Endothelial cell of umbilical vein (primary cell): ENCODE measurements around the gene VWA5B2. TPM values are rescaled to one million over a fixed set of nuclear protein-coding genes. Genes with fewer than 3 reads are reported as not detected.

Source experiments
- BruUV-seq: library from RNA; stranded (reverse); fragments of 400-500 nt; replicated peaks from 2 replicates; lab custom pipeline; 2021; lab: Mats Ljungman, UMichigan
- CTCF ChIA-PET: fragments of 300-600, 350-600 bp; sonication (Branson Sonifier 250); formaldehyde crosslinking; loops from one replicate; lab custom pipeline; 2021; ENCODE audit warnings: antibody characterized with exemption, inconsistent platforms; lab: Charles Lee
- POLR2A ChIA-PET: fragments of 300-600, 350-600 bp; sonication (Branson Sonifier 250); formaldehyde crosslinking; loops from one replicate; lab custom pipeline; 2021; ENCODE audit warnings: antibody characterized with exemption, inconsistent platforms; lab: Charles Lee
- DNase-seq: peaks from one replicate; pipeline ENCODE4 v3.0.0-alpha.2; 2011; ENCODE audit warnings: low read depth, low spot score
- FAIRE-seq: peaks from 2 replicates; lab custom pipeline; 2011; peaks lifted over from hg19 to GRCh38; lab: Jason Lieb, UNC
- H2AFZ ChIP-seq: 2 replicates; pipeline ENCODE4 v1.6.0; 2012; ENCODE audit warnings: low read depth, low read length, control low read depth, inconsistent platforms
- H3K27ac ChIP-seq: 2 replicates; pipeline ENCODE4 v1.5.1; 2011; ENCODE audit warnings: low read depth, mild to moderate bottlenecking, control low read depth, low read length, moderate library complexity; ENCODE audit not compliant: insufficient read depth
- H3K27me3 ChIP-seq, 2 experiments: 2 replicates each; pipeline versions ENCODE4 v1.6.0 to v1.6.1; 2011; ENCODE audit warnings: low read length in 2 of 2, mixed read lengths in 1 of 2; ENCODE audit not compliant: control insufficient read depth in 2 of 2, insufficient read depth in 2 of 2
- H3K36me3 ChIP-seq, 2 experiments: 2 replicates in 1 of 2; 3 replicates in 1 of 2; pipeline ENCODE4 v1.5.1; 2011; ENCODE audit warnings: low read length in 2 of 2, mild to moderate bottlenecking in 1 of 2, moderate library complexity in 1 of 2; ENCODE audit not compliant: control insufficient read depth in 2 of 2, insufficient read depth in 2 of 2; ENCODE audit errors: extremely low read depth in 1 of 2
- H3K4me1 ChIP-seq: 3 replicates; pipeline ENCODE4 v1.5.1; 2011; ENCODE audit warnings: mild to moderate bottlenecking, low read length; ENCODE audit not compliant: control insufficient read depth, insufficient read depth; ENCODE audit errors: extremely low read depth
- H3K4me2 ChIP-seq: 2 replicates; pipeline ENCODE4 v1.6.1; 2011; ENCODE audit warnings: low read length, control low read depth, mixed read lengths; ENCODE audit not compliant: insufficient read depth
- H3K4me3 ChIP-seq, 3 experiments: fragments of 200-600 bp in 1 of 3; sonication (generic), shearing (Covaris generic) in 1 of 3; replicated peaks in 1 of 3; 2 replicates each; pipeline ENCODE4 v1.5.1; 2011 to 2016; ENCODE audit warnings: control low read depth in 3 of 3, low read length in 3 of 3, mild to moderate bottlenecking in 2 of 3, inconsistent platforms in 1 of 3, low read depth in 1 of 3, moderate library complexity in 1 of 3; ENCODE audit not compliant: insufficient read depth in 1 of 3
- H3K79me2 ChIP-seq: 2 replicates; pipeline ENCODE4 v1.6.0; 2012; ENCODE audit warnings: low read length, inconsistent platforms; ENCODE audit not compliant: control insufficient read depth, insufficient read depth
- H3K9ac ChIP-seq: replicated peaks from 2 replicates; pipeline ENCODE3; 2011; ENCODE audit warnings: low read length, control low read depth; ENCODE audit not compliant: insufficient read depth; ENCODE audit errors: extremely low read depth
- H3K9me1 ChIP-seq: replicated peaks from 3 replicates; pipeline ENCODE4 v1.6.0; 2011; ENCODE audit warnings: mild to moderate bottlenecking, low read length; ENCODE audit not compliant: control insufficient read depth, insufficient read depth; ENCODE audit errors: extremely low read depth
- H3K9me3 ChIP-seq: replicated peaks from 2 replicates; pipeline ENCODE4 v1.5.1; 2012; ENCODE audit warnings: low read length, inconsistent platforms; ENCODE audit not compliant: control insufficient read depth, insufficient read depth
- H4K20me1 ChIP-seq: replicated peaks from 2 replicates; pipeline ENCODE3; 2011; ENCODE audit warnings: mild to moderate bottlenecking, low read length; ENCODE audit not compliant: control insufficient read depth, insufficient read depth; ENCODE audit errors: extremely low read depth
- EZH2 ChIP-seq: IDR thresholded peaks from 2 replicates; pipeline ENCODE4 v1.6.1; 2012; ENCODE audit warnings: borderline replicate concordance, low read depth, mild to moderate bottlenecking, moderate library complexity, low read length, inconsistent platforms; ENCODE audit not compliant: severe bottlenecking
- FOS ChIP-seq: IDR thresholded peaks from 2 replicates; pipeline ENCODE4 v1.6.1; 2011; ENCODE audit warnings: mild to moderate bottlenecking, low read length, moderate library complexity, borderline replicate concordance; ENCODE audit not compliant: insufficient read depth
- JUN ChIP-seq: IDR thresholded peaks from 2 replicates; pipeline ENCODE4 v1.6.1; 2011; ENCODE audit warnings: borderline replicate concordance, low read depth; ENCODE audit not compliant: insufficient read length, insufficient read depth
- POLR2A ChIP-seq: IDR thresholded peaks from 2 replicates; pipeline ENCODE4 v1.6.1; 2012; ENCODE audit warnings: low read depth, mild to moderate bottlenecking, control low read depth, low read length
- POLR2AphosphoS5 ChIP-seq: IDR thresholded peaks from 2 replicates; pipeline ENCODE4 v1.6.1; 2012; ENCODE audit warnings: low read depth, mild to moderate bottlenecking, control low read depth, low read length, moderate library complexity; ENCODE audit not compliant: insufficient read depth
- dilution Hi-C: fragments of 300-500 bp; cut with MboI; formaldehyde crosslinking; loops from one replicate; pipeline ENCODE4 v1.15.0; 2019; ENCODE audit warnings: low sequenced_read_pairs; ENCODE audit not compliant: extremely low pct_ligation_motif_present
- intact Hi-C: fragments of 100-400 bp; cut with micrococcal nuclease; formaldehyde crosslinking; loops from one replicate; pipeline ENCODE4 v1.10.0; 2022
- polyA plus RNA-seq, 4 experiments: library from polyadenylated mRNA; depleted of rRNA in 3 of 4; stranded (reverse) in 3 of 4; unstranded in 1 of 4; fragments of >200 nt; gene quantifications; 2 replicates each; pipeline versions ENCODE4 v1.2.1 to v1.2.3, GENCODE V29; 2011 to 2012; ENCODE audit warnings: missing spikeins in 1 of 4
- total RNA-seq: library from RNA; stranded (reverse); gene quantifications from 2 replicates; pipeline ENCODE4 v1.2.3, GENCODE V29; 2021
- TF ChIP-seq, protein P1 (sequence below): IDR thresholded peaks from 2 replicates; pipeline ENCODE4 v1.6.1; 2011; ENCODE audit not compliant: insufficient read depth, insufficient read length

VWA5B2 gene
- total and polyA plus RNA-seq, 2 donors (not counting 3 experiments of a cell fraction or from before 2014, with no cell fraction given): 0.03 TPM; not detected in 1

DNA sequence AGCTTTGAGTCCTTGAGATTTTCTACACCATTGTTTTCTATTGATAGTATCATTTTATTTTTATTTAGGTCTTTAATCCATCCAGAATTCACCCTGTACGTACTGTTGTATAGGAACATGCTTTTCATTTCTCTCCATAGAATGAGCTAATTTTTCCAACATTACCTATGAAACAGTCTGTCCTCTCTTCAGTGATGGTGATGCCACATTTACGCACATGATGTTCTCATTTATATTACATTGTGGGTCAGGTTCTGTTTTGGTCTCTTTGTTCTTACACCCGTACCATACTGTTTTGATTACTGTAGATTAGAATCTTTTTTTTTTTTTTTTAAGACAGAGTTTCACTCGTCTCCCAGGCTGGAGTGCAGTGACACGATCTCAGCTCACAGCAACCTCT is 17.7 kb upstream of the VWA5B2 start:
- Histone ChIP-seq H4K20me1 (no peaks in the 10 kb centered on the region), H3K27me3 (peaks cover under 1 to 8% of the 10 kb centered on the region in 2 experiments), H3K36me3 (no peaks in the 10 kb centered on the region), H3K9me1 (no peaks in the 10 kb centered on the region), H3K9me3 (no peaks in the 10 kb centered on the region), H3K4me2 (no peak overlapping the region), H3K4me1 (peaks cover 8% of the 10 kb centered on the region), H3K27ac (no peak overlapping the region), H3K79me2 (no peaks in the 10 kb centered on the region), H3K4me3 (no peak overlapping the region), H2AFZ (no peak overlapping the region), H3K9ac (no peak overlapping the region)
- no TSS peak for BruUV-seq
- intact Hi-C loops (no loop called here), dilution Hi-C loops (no loop called here)
- TF ChIP-seq POLR2A (no peak), EZH2 (no peak), FOS (no peak), JUN (no peak)
- TF ChIP-seq, protein P1, sequence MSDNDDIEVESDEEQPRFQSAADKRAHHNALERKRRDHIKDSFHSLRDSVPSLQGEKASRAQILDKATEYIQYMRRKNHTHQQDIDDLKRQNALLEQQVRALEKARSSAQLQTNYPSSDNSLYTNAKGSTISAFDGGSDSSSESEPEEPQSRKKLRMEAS: no peak
- ChIA-PET POLR2A (no interaction called here), CTCF (interaction anchor here (1.7 to 3.6 kb wide), 2 partner anchors 8 to 16 kb away, joined by 5 to 24 read pairs; no protein-coding TSS in a partner anchor)
- DNase-seq: no peak
- peak; percentile 12 for FAIRE-seq

DNA sequence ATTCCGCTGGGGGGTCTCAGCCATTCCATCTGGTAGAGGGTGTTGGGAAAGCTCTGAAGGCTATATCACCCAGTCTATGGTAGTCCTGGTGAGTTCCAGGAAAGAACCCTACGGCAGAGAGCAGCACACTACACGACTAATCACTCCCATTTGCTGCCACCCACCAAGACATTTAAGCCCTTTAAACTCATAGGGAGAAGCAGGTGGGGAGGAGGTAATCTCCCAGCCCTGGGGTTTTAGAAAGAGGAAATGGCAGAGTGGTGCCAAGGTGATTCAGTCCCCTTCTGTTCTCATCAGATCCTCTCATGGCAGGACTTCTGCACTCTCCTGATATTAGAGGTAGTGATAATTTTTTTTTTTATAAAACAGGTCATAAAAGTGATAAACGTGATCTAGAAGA is 10.6 kb upstream of the VWA5B2 start:
- Histone ChIP-seq H3K4me1 (peaks cover 8% of the 10 kb centered on the region), H3K4me3 (no peak overlapping the region), H3K9me1 (no peaks in the 10 kb centered on the region), H3K27ac (no peak overlapping the region), H3K4me2 (no peak overlapping the region), H3K36me3 (no peaks in the 10 kb centered on the region), H2AFZ (no peak overlapping the region), H3K79me2 (no peaks in the 10 kb centered on the region), H4K20me1 (no peaks in the 10 kb centered on the region), H3K27me3 (peaks cover 0 to 2% of the 10 kb centered on the region in 2 experiments), H3K9me3 (no peaks in the 10 kb centered on the region), H3K9ac (no peak overlapping the region)
- dilution Hi-C loops (no loop called here), intact Hi-C loops (no loop called here)
- no TSS peak for BruUV-seq
- ChIA-PET CTCF (interaction anchor here (1.6 to 7.6 kb wide), 2 partner anchors 8 kb away, joined by 5 to 65 read pairs; no protein-coding TSS in a partner anchor), POLR2A (no interaction called here)
- TF ChIP-seq POLR2AphosphoS5: no peak
- TF ChIP-seq, protein P1: no peak
- DNase-seq: no peak
- no peak for FAIRE-seq
